ENCODE results near the gene MESP2.

The MESP2 gene

DNA sequence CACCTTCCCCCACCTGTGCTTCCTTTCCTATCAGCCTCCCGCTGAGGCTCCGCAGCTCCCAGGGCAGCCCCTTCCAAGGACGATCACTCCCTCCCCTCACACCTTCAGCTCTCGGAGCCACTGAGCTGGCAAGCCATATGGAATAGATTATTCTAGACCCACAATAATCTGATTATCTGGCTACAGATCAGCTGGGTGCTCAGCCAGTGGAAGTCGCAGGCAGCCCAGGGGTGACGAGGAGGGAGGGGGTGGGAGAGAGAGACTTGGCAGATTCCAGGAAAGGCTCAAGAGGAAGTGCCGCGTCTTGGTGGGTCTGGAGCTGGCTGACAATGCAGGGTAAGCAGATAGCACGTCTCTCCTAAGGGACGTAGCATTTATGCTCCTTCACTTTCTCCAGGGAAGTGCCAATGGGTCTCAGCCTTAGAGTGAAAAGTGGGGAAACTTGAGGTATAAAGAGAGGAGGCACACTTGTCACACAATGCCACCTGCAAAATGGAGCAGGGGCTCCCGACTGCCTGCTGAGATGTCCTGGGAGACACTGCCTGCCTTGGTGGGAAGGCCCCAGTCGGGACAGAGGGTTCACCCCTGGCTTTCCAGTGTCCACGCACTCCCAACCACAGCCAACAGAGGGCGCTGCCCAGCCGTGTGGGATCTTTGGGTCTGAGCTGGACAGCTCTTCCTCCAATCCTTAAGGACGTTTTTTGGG lies 15.7 kb upstream of the MESP2 start:
- DNase-seq (ENCODE audit: low spot score in 2 of 2) (peak; percentile 41 to 61), ATAC-seq (replicated peaks; ENCODE audit: extremely low read depth, poor library complexity, severe bottlenecking) (no peak)
- no peaks in the 10 kb centered on the region for H3K36me3 Mint-ChIP-seq (ENCODE audit: insufficient read depth)
- H3K27ac Mint-ChIP-seq (ENCODE audit: low read depth): no peak overlapping the region
- H3K9me3 Mint-ChIP-seq: no peaks in the 10 kb centered on the region
- no peak overlapping the region for H3K4me3 Mint-ChIP-seq
- H3K4me1 Mint-ChIP-seq: no peaks in the 10 kb centered on the region
- H3K27me3 Mint-ChIP-seq: peaks cover 20% of the 10 kb centered on the region

DNA sequence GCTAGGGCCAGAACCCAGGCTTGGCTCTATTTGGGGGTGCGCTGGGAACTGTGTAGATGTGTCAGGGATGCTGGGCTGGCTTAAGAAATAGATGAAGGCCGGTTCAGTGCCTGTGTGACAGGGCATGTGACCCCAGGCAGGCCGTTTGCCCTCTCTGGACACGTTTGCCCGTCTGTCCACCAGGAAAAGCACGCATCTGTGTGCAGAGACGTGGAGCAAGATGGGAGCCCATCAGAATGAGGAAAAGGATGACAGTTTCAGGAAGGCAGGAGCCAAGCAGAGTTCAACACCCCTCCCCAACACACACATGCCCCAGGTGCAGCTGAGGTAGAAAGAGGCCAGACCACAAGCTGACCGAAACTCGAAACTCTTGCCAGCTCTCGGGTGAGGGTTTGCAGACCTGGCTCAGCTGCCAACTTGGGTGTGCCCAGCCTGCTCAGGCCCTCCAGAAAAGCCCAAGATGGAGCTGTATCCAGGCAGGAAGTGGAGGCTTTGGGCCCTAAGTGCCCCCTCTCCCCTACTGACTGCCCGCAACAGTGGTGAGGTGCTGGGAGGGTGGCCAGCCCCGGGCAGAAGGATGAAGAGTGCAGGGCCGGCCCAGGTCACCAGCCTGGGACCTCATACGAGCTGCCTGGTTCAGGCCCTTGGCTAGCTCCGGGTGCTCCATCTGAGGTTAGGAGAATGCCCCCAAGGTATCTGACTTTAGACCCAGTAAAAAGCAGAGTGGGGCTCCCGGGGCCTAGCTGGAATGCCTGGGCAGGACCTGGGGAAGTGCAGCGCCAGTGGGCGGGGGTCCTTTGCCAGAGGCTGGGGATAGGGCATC lies 14.9 kb upstream of the MESP2 start:
- Mint-ChIP-seq H3K36me3 (ENCODE audit: insufficient read depth) (no peaks in the 10 kb centered on the region), H3K9me3 (no peaks in the 10 kb centered on the region), H3K4me3 (no peak overlapping the region), H3K4me1 (no peaks in the 10 kb centered on the region), H3K27ac (ENCODE audit: low read depth) (no peak overlapping the region), H3K27me3 (peaks cover 12% of the 10 kb centered on the region)
- no peak for ATAC-seq (replicated peaks; ENCODE audit: extremely low read depth, poor library complexity, severe bottlenecking)
- DNase-seq (ENCODE audit: low spot score in 2 of 2): no peak

DNA sequence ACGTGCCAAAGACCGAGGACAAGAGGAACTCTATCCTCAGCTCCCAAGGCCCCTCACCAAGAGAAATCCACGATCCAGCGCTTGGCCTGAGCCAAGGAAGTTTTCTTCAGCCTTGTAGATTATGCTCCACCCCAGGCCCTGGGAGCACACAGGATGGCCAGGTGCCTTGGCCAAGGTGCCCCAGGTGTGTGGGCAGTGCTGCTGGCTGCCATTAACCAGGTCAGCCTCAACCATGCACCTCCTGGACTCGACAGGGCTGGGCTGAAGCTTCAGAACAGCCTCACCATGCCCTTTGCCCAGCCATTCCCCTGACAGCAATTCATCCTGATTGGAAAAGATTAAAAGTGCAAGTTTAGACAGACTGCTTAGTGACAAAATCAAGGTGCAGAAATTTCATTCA lies 14.2 kb upstream of the MESP2 start:
- Mint-ChIP-seq H3K4me3 (no peak overlapping the region), H3K9me3 (no peaks in the 10 kb centered on the region), H3K27me3 (peaks cover 10% of the 10 kb centered on the region), H3K27ac (ENCODE audit: low read depth) (no peak overlapping the region), H3K4me1 (no peaks in the 10 kb centered on the region), H3K36me3 (ENCODE audit: insufficient read depth) (no peaks in the 10 kb centered on the region)
- DNase-seq (ENCODE audit: low spot score in 2 of 2) (no peak), ATAC-seq (replicated peaks; ENCODE audit: extremely low read depth, poor library complexity, severe bottlenecking) (no peak)

DNA sequence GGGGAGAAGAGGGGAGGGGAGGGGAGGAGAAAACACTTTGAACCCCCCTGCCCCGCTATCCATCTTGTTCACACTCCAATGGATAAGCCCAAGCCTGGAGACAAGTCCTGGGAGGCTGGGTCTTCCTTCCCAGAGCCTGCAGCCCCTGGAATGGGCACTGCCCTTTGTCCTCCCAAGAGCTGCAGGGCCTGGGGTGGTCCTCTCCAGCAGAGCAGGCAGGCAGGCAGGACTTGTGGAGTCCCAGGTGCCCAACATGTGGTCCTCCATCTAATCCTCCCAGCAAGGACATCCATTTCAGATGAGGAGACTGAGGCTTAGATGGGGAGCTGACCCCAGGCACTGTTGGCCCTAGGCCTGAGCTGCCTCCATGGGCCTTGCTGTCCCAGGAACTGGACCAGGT lies 10.4 kb upstream of the MESP2 start:
- Mint-ChIP-seq H3K4me3 (no peak overlapping the region), H3K4me1 (no peaks in the 10 kb centered on the region)
- ATAC-seq (replicated peaks; ENCODE audit: extremely low read depth, poor library complexity, severe bottlenecking): no peak

DNA sequence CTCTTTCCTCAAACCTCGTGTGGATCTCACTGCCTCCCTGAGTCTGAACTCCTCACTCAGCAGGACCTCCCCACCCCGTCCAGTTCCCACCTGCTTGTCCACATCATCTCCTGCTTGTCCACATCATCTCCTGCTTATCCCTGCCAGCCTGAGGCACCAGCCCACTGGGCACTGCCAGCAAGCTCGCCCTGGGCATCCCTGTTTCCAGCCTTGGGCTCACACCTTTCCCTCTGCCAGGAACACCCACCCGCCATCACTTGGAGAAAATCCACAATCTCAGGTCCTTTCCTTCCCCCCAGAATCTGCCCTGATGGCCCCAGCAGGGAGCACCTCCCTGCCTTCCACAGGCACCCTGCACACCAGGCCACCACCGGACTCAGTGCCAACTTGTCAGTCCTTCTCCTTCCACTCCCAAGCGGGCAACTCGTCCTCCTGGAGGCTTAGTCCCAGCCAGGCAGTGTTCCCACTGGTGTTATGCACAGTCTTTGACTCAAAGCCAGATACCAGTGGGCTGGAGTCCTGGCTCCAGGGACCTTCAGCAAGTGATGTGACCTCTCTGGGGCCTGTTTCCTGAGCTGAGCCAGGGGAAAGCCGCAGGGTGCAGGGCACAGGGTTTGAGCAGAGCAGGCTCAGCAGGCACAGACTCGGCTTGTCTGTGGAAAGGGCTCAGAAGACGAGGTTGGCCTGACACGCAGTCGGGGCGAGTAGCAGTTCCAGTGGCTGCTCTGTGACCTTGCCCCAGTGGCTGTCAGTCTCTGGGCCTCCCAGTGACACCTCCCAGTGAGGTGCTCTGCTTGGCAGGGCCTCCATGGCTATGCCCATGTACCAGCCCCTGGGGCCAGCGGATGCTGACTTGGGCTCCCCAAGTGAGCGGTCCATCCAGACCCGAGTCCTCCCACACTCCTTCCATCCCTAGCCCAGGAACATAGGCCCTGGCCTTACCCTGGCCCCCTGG lies 9.5 kb upstream of the MESP2 start:
- peak overlapping the region; percentile 5 for H3K27ac Mint-ChIP-seq (ENCODE audit: low read depth)
- ATAC-seq (replicated peaks; ENCODE audit: extremely low read depth, poor library complexity, severe bottlenecking) (no peak), DNase-seq (ENCODE audit: low spot score in 2 of 2) (no peak)
- no peaks in the 10 kb centered on the region for H3K36me3 Mint-ChIP-seq (ENCODE audit: insufficient read depth)
- H3K27me3 Mint-ChIP-seq: no peaks in the 10 kb centered on the region
- no peaks in the 10 kb centered on the region for H3K4me1 Mint-ChIP-seq
- H3K4me3 Mint-ChIP-seq: no peak overlapping the region
- no peaks in the 10 kb centered on the region for H3K9me3 Mint-ChIP-seq

More for the DNA sequence above, 10.4 kb upstream of the MESP2 start:
- Mint-ChIP-seq H3K36me3 (ENCODE audit: insufficient read depth) (no peaks in the 10 kb centered on the region), H3K27ac (ENCODE audit: low read depth) (no peak overlapping the region), H3K27me3 (no peaks in the 10 kb centered on the region), H3K9me3 (no peaks in the 10 kb centered on the region)
- no peak for DNase-seq (ENCODE audit: low spot score in 2 of 2)

DNA sequence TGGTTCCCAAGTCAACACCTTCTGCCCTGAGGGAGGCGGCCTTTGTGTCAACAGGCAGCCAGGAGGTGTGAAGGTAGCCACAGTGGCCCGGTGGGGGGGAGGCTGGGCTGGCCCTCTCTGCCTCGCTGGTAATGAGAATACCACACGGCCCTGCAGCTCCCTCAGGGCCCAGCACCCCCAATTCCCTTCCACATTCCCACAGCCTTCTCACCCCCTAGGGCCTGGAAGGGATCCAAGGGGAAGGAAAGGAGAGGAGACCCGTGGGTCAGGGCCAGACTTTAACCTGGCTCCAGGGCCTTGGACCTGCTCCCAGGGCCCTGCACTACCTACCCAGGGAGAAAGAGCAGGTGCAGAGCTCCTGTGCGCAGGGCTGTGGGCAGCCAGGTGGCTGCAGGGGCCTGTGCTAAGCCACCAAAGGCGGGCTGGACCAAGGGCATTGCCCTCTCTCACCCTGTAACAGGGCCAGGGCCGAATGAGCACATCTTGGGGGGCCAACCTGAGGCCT lies 8.7 kb upstream of the MESP2 start:
- H3K27ac Mint-ChIP-seq (ENCODE audit: low read depth): no peak overlapping the region
- no peak overlapping the region for H3K4me3 Mint-ChIP-seq
- no peaks in the 10 kb centered on the region for H3K36me3 Mint-ChIP-seq (ENCODE audit: insufficient read depth)
- no peaks in the 10 kb centered on the region for H3K9me3 Mint-ChIP-seq
- no peaks in the 10 kb centered on the region for H3K4me1 Mint-ChIP-seq
- DNase-seq (ENCODE audit: low spot score in 2 of 2) (no peak), ATAC-seq (replicated peaks; ENCODE audit: extremely low read depth, poor library complexity, severe bottlenecking) (no peak)
- H3K27me3 Mint-ChIP-seq: no peaks in the 10 kb centered on the region

DNA sequence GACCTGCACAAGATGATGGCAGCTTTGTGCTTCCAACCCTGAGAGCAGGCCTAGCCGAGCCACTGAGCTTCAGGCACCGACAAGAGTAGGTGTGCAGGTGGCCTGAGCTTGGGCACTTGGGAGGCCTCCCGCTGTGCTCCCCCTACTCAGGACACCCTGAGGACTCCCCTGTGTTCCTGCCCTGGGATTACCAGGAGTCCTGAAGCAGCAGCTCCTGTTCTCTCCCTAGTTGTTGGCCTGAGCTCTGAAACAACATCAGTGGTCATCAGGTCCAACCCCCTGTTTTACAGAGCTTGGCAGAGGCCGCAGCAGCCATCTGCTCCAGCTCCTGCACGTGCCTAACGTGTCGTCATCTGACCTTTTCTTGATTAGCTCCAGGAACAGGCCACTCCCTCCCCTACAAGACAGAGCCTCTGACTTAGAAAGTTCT lies 8.0 kb upstream of the MESP2 start:
- no peaks in the 10 kb centered on the region for H3K9me3 Mint-ChIP-seq
- no peak overlapping the region for H3K27ac Mint-ChIP-seq (ENCODE audit: low read depth)
- H3K4me3 Mint-ChIP-seq: no peak overlapping the region
- DNase-seq (ENCODE audit: low spot score in 2 of 2) (no peak), ATAC-seq (replicated peaks; ENCODE audit: extremely low read depth, poor library complexity, severe bottlenecking) (no peak)
- no peaks in the 10 kb centered on the region for H3K27me3 Mint-ChIP-seq
- no peaks in the 10 kb centered on the region for H3K4me1 Mint-ChIP-seq
- no peaks in the 10 kb centered on the region for H3K36me3 Mint-ChIP-seq (ENCODE audit: insufficient read depth)

DNA sequence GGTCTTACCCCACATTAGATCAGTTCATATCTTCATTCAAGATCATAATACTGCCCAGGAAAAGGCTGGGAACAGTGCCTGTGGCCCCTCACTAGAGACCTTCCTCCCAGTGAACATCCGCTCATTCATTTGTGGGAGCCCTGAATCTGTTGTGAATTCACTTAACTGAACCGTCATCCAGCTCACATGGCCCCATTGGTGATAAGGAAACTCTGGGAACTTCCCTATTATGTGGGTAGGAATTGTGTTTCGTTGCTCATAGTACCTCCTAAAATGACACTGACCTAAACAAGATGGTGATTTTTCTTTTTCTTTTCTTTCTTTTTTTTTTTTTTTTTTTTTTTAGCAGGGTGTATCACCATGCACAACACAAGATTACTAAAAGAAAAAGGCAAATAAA lies 6.8 kb upstream of the MESP2 start:
- H3K36me3 Mint-ChIP-seq (ENCODE audit: insufficient read depth): no peaks in the 10 kb centered on the region
- H3K4me3 Mint-ChIP-seq: no peak overlapping the region
- no peaks in the 10 kb centered on the region for H3K27me3 Mint-ChIP-seq
- H3K9me3 Mint-ChIP-seq: no peaks in the 10 kb centered on the region
- no peak overlapping the region for H3K27ac Mint-ChIP-seq (ENCODE audit: low read depth)
- no peaks in the 10 kb centered on the region for H3K4me1 Mint-ChIP-seq
- ATAC-seq (replicated peaks; ENCODE audit: extremely low read depth, poor library complexity, severe bottlenecking) (no peak), DNase-seq (ENCODE audit: low spot score in 2 of 2) (no peak)

DNA sequence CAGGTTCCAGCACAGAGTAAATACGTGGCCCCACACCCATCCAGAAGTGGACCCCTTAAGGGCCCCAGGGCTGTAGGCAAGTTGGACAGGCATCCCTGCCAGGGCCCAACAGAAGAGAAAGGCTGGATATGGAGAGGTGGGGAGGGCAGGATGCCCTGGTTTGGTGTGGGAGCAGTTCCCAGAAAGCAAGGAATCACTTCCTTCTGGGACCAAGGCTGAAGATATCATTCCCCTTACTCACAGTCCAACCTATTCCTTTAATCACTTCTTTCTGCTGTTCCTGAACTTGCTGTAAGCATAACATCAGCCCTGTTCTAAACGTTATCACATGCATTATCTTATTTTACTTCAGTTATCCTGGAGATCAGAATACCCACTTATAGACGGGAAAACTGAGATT lies 6.1 kb upstream of the MESP2 start:
- DNase-seq (ENCODE audit: low spot score in 2 of 2) (no peak), ATAC-seq (replicated peaks; ENCODE audit: extremely low read depth, poor library complexity, severe bottlenecking) (no peak)
- Mint-ChIP-seq H3K27me3 (no peaks in the 10 kb centered on the region), H3K9me3 (no peaks in the 10 kb centered on the region), H3K4me1 (no peaks in the 10 kb centered on the region), H3K27ac (ENCODE audit: low read depth) (no peak overlapping the region), H3K36me3 (ENCODE audit: insufficient read depth) (no peaks in the 10 kb centered on the region), H3K4me3 (no peak overlapping the region)

DNA sequence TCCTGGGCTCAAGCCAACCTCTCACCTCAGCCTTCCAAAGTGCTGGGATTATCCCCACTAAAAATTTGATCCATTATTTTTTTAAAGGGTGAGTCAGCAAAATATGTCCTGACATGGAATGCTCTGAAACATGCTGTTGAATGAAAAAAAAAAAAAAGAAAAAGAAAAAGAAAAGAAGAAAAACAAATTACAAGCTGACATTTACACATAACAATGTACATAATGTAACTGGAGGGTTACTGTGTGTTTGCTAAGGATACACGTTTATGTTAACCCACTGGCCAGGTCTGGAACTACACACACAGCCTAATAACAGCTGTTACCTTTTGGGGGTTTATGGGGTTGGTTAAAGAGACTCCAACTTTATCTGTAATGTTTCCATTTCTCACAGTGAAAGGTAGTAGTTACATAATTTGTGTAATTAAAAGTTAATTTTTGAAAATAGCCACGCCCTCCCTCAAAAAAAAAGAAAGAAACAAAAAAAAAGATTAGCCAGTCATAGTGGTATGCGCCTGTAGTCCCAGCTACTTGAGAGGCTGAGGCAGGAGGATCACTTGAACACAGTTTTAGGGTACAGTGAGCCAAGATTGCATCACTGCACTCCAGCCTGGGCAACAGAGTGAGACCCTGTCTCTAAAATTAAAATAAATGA lies 3.1 kb upstream of the MESP2 start:
- H3K27ac Mint-ChIP-seq (ENCODE audit: low read depth): no peak overlapping the region
- DNase-seq (ENCODE audit: low spot score in 2 of 2): no peak
- no peak overlapping the region for H3K4me3 Mint-ChIP-seq
- no peaks in the 10 kb centered on the region for H3K36me3 Mint-ChIP-seq (ENCODE audit: insufficient read depth)
- H3K27me3 Mint-ChIP-seq: peaks cover 10% of the 10 kb centered on the region
- H3K4me1 Mint-ChIP-seq: no peaks in the 10 kb centered on the region
- peak; percentile 43 for ATAC-seq (replicated peaks; ENCODE audit: extremely low read depth, poor library complexity, severe bottlenecking)
- H3K9me3 Mint-ChIP-seq: no peaks in the 10 kb centered on the region

DNA sequence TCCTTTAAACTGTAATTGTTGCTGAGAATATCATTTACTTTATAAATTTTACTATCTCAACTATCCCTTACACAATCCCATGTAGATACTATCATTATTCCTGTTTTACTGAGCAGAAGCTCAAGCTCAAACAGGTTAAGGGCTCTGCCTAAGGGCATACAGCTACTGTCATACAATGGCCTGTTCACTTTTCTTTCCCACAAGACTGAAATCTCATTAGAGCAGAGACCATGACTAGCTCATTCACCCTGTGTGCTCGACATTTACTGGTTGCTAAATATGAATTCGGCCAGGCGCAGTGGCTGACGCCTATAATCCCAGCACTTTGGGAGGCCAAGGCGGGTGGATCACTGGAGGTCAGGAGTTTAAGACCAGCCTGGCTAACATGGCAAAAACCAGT lies 1.6 kb upstream of the MESP2 start:
- H3K4me1 Mint-ChIP-seq: no peaks in the 10 kb centered on the region
- peaks cover 19% of the 10 kb centered on the region for H3K27me3 Mint-ChIP-seq
- ATAC-seq (replicated peaks; ENCODE audit: extremely low read depth, poor library complexity, severe bottlenecking) (no peak), DNase-seq (ENCODE audit: low spot score in 2 of 2) (no peak)
- no peak overlapping the region for H3K27ac Mint-ChIP-seq (ENCODE audit: low read depth)
- no peaks in the 10 kb centered on the region for H3K9me3 Mint-ChIP-seq
- H3K36me3 Mint-ChIP-seq (ENCODE audit: insufficient read depth): no peaks in the 10 kb centered on the region
- H3K4me3 Mint-ChIP-seq: no peak overlapping the region

DNA sequence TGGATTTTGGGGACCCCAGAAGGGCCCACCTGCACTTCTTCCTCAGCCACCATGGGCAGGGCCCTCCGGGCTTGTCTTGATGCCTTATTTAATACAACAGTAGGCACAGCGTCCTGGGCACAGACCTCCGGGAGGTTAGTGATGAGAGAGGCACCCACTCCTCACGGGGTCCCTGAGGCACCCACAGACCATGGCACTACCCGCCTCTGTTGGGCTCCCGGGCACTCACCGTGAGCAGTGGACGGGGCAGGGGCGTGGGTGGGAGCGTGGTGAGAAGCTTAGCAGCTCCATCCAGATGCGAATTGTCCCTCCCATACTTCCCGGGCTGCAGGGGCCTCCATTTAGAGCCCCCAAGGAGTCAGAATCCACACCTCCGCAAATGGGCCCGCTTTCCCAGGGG lies 317 bp upstream of the MESP2 start:
- Mint-ChIP-seq H3K27me3 (peaks cover 27% of the 10 kb centered on the region), H3K9me3 (no peaks in the 10 kb centered on the region), H3K4me3 (peak overlapping the region; percentile 16), H3K4me1 (no peaks in the 10 kb centered on the region), H3K27ac (ENCODE audit: low read depth) (no peak overlapping the region), H3K36me3 (ENCODE audit: insufficient read depth) (no peaks in the 10 kb centered on the region)
- no peak for ATAC-seq (replicated peaks; ENCODE audit: extremely low read depth, poor library complexity, severe bottlenecking)
- no peak for DNase-seq (ENCODE audit: low spot score in 2 of 2)
